OCI-LY3 (cell line): ENCODE results near the gene TMEM87B.

Experiments used
- H2AFZ ChIP-seq: fragments of 200-600, 300-600 bp; shearing (Covaris generic); 2 replicates; pipeline ENCODE4 v1.6.0; 2014; ENCODE audit warnings: antibody characterized with exemption, low read depth, low read length
- H3K27ac ChIP-seq: fragments of 200-600, 300-600 bp; sonication (generic); 2 replicates; pipeline ENCODE4 v1.5.1; 2014; ENCODE audit warnings: mild to moderate bottlenecking, low read length, moderate library complexity, mixed read lengths
- H3K27me3 ChIP-seq: fragments of 200-600, 300-600 bp; sonication (generic); 2 replicates; pipeline ENCODE4 v1.6.1; 2014; ENCODE audit warnings: low read depth, low read length, mixed read lengths
- H3K36me3 ChIP-seq: fragments of 200-600, 300-600 bp; sonication (generic); replicated peaks from 2 replicates; pipeline ENCODE3; 2014; ENCODE audit warnings: low read depth, low read length, mixed read lengths
- H3K4me1 ChIP-seq: fragments of 300-600, 200-600 bp; sonication (generic); 2 replicates; pipeline ENCODE4 v1.6.1; 2014; ENCODE audit warnings: low read length, mixed read lengths
- H3K4me2 ChIP-seq: fragments of 200-600, 300-600 bp; sonication (generic); 2 replicates; pipeline ENCODE4 v1.6.1; 2014; ENCODE audit warnings: low read length, mixed read lengths
- H3K4me3 ChIP-seq: fragments of 300-600, 200-600 bp; sonication (generic); 2 replicates; pipeline ENCODE4 v1.5.1; 2014; ENCODE audit warnings: antibody characterized with exemption, mild to moderate bottlenecking, low read length, moderate library complexity
- H3K79me2 ChIP-seq: fragments of 300-600, 200-600 bp; shearing (Covaris generic); 2 replicates; pipeline ENCODE4 v1.6.1; 2014; ENCODE audit warnings: mild to moderate bottlenecking, low read length, mixed read lengths
- H3K9ac ChIP-seq: fragments of 300-600, 200-600 bp; shearing (Covaris generic); 2 replicates; pipeline ENCODE4 v1.6.0; 2014; ENCODE audit warnings: mild to moderate bottlenecking, low read length, moderate library complexity
- H3K9me3 ChIP-seq: fragments of 200-600, 300-600 bp; shearing (Covaris generic); 2 replicates; pipeline ENCODE4 v1.6.1; 2014; ENCODE audit warnings: low read length, mixed read lengths; ENCODE audit not compliant: insufficient read depth
- H4K20me1 ChIP-seq: fragments of 200-600, 300-600 bp; sonication (generic); 2 replicates; pipeline ENCODE4 v1.6.1; 2016; ENCODE audit warnings: low read length, mixed read lengths; ENCODE audit not compliant: insufficient read depth
- CTCF ChIP-seq: fragments of 200-600, 300-600 bp; sonication (generic); IDR thresholded peaks from 2 replicates; pipeline ENCODE4 v1.5.1; 2014; ENCODE audit warnings: antibody characterized with exemption, low read length, low read depth
- EZH2phosphoT487 ChIP-seq: fragments of 200-600 bp; shearing (Covaris generic); IDR thresholded peaks from 2 replicates; pipeline ENCODE4 v1.6.1; 2018; ENCODE audit warnings: antibody characterized with exemption, mixed run types, low read depth

Gene TMEM87B

GRCh38 chr2:112095681-112096080 lies 40.6 kb downstream of the TMEM87B start:
- Histone ChIP-seq H4K20me1 (no peaks in the 10 kb centered on the region), H3K4me2 (no peak overlapping the region), H3K9me3 (no peaks in the 10 kb centered on the region), H3K4me3 (no peak overlapping the region), H3K4me1 (0 out of 2 replicates have a peak, but pooled peaks cover 5% of the 10 kb centered on the region), H3K79me2 (no peaks in the 10 kb centered on the region), H3K36me3 (peaks cover 45% of the 10 kb centered on the region), H3K27ac (no peak overlapping the region), H2AFZ (no peak overlapping the region), H3K9ac (no peak overlapping the region), H3K27me3 (no peaks in the 10 kb centered on the region)
- TF ChIP-seq CTCF = no peak
- TF ChIP-seq EZH2phosphoT487 = no peak

GRCh38 chr2:112096098-112096497 lies 41.0 kb downstream of the TMEM87B start:
- H3K9ac ChIP-seq = no peak overlapping the region
- H3K27ac ChIP-seq = no peak overlapping the region
- H3K4me1 ChIP-seq = 0 out of 2 replicates have a peak, but pooled peaks cover 5% of the 10 kb centered on the region
- no peaks in the 10 kb centered on the region for H3K79me2 ChIP-seq
- no peak overlapping the region for H3K4me3 ChIP-seq
- no peaks in the 10 kb centered on the region for H4K20me1 ChIP-seq
- TF ChIP-seq CTCF = no peak
- H2AFZ ChIP-seq = no peak overlapping the region
- H3K36me3 ChIP-seq = peaks cover 44% of the 10 kb centered on the region
- H3K9me3 ChIP-seq = no peaks in the 10 kb centered on the region
- no peak overlapping the region for H3K4me2 ChIP-seq
- no peaks in the 10 kb centered on the region for H3K27me3 ChIP-seq

GRCh38 chr2:112108178-112108832 lies 53.2 kb downstream of the TMEM87B start:
- Histone ChIP-seq H3K27ac (peak overlapping the region; percentile 59), H3K4me1 (peaks cover 22% of the 10 kb centered on the region), H3K36me3 (peaks cover 88% of the 10 kb centered on the region), H4K20me1 (no peaks in the 10 kb centered on the region), H2AFZ (no peak overlapping the region), H3K9ac (no peak overlapping the region), H3K4me3 (no peak overlapping the region), H3K79me2 (no peaks in the 10 kb centered on the region), H3K4me2 (no peak overlapping the region), H3K27me3 (no peaks in the 10 kb centered on the region), H3K9me3 (peaks cover 29% of the 10 kb centered on the region; the same call in 1 of the 2 replicates)
- TF ChIP-seq EZH2phosphoT487 (no peak), CTCF (no peak)

- peaks cover 81% of the 10 kb centered on the region for H3K36me3 ChIP-seq
- no peaks in the 10 kb centered on the region for H3K79me2 ChIP-seq
- H3K9me3 ChIP-seq = peaks cover 29% of the 10 kb centered on the region; the same call in 1 of the 2 replicates
- H3K27me3 ChIP-seq = no peaks in the 10 kb centered on the region
- H4K20me1 ChIP-seq = no peaks in the 10 kb centered on the region
- H3K27ac ChIP-seq = peak overlapping the region; percentile 59; the same call in 1 of the 2 replicates
- TF ChIP-seq CTCF (no peak), EZH2phosphoT487 (no peak)
- H3K4me1 ChIP-seq = peaks cover 24% of the 10 kb centered on the region
- no peak overlapping the region for H3K4me2 ChIP-seq
- no peak overlapping the region for H2AFZ ChIP-seq
- no peak overlapping the region for H3K4me3 ChIP-seq
- H3K9ac ChIP-seq = no peak overlapping the region
These were observed 54.2 kb downstream of the TMEM87B start for GRCh38 chr2:112109278-112109677.
